ENCODE measurements around the gene ELAVL2.

The ELAVL2 gene

GRCh38 chr9:23826120-23826629 is at the start of gene ELAVL2:
Gene ELAVL2, minus strand, starts transcription at chr9:23826240. Its CDS starts 64,006 bp downstream, at chr9:23762234.
- peak; percentile 49 for DNase-seq

GRCh38 chr9:23858234-23858633 is 32.2 kb upstream of the ELAVL2 start:
- DNase-seq: no peak

- DNase-seq: no peak
Observed at GRCh38 chr9:23855873-23856604, 30.0 kb upstream of the ELAVL2 start.

GRCh38 chr9:23850690-23851629 is 24.9 kb upstream of the ELAVL2 start:
- no peak for DNase-seq

- DNase-seq: no peak
Observed at GRCh38 chr9:23850242-23850689, 24.2 kb upstream of the ELAVL2 start.

- DNase-seq: no peak
Observed at GRCh38 chr9:23849379-23850035, 23.5 kb upstream of the ELAVL2 start.

GRCh38 chr9:23842565-23843129 is 16.6 kb upstream of the ELAVL2 start:
- no peak for DNase-seq

GRCh38 chr9:23841304-23841703 is 15.3 kb upstream of the ELAVL2 start:
- DNase-seq: no peak

GRCh38 chr9:23837038-23837437 is 11.0 kb upstream of the ELAVL2 start:
- DNase-seq: no peak

GRCh38 chr9:23830929-23831730 is 5.1 kb upstream of the ELAVL2 start:
- DNase-seq: no peak

- DNase-seq: no peak
Observed at GRCh38 chr9:23830476-23830805, 4.4 kb upstream of the ELAVL2 start.

- DNase-seq: no peak
Observed at GRCh38 chr9:23829580-23830475, 3.8 kb upstream of the ELAVL2 start.

GRCh38 chr9:23825700-23826099 is 340 bp downstream of the ELAVL2 start:
- DNase-seq: no peak

GRCh38 chr9:23824830-23825591 is 1.0 kb downstream of the ELAVL2 start:
- no peak for DNase-seq

GRCh38 chr9:23823986-23824829 is 1.8 kb downstream of the ELAVL2 start:
- no peak for DNase-seq

GRCh38 chr9:23823269-23823668 is 2.8 kb downstream of the ELAVL2 start:
- no peak for DNase-seq

- no peak for DNase-seq
Observed at GRCh38 chr9:23822261-23823169, 3.5 kb downstream of the ELAVL2 start.
